Ammon's horn (tissue), 1 donor: ENCODE data around the gene DEDD.

Experiments
- DNase-seq: peaks from one replicate; pipeline ENCODE4 v3.0.0-alpha.2; 2016; ENCODE audit warnings: low spot score

Gene DEDD

GRCh38 chr1:161132410-161133219 is at the start of gene DEDD:
Gene DEDD, minus strand, starts transcription at chr1:161132667. Its CDS starts 8,205 bp downstream, at chr1:161124462.
- peak; percentile 98 for DNase-seq

- DNase-seq = no peak
These were observed 49.7 kb upstream of the DEDD start for GRCh38 chr1:161182214-161182613.

- DNase-seq = no peak
These were observed 48.2 kb upstream of the DEDD start for GRCh38 chr1:161180639-161181038.

GRCh38 chr1:161179698-161180097 is 47.2 kb upstream of the DEDD start:
- no peak for DNase-seq

GRCh38 chr1:161177936-161178244 is 45.4 kb upstream of the DEDD start:
- no peak for DNase-seq

GRCh38 chr1:161177112-161177935 is 44.9 kb upstream of the DEDD start, which contains the start of gene B4GALT3:
Gene B4GALT3, minus strand, starts transcription at chr1:161177507. Its CDS starts 1,447 bp downstream, at chr1:161176060.
- DNase-seq = peak; percentile 90

GRCh38 chr1:161176468-161177111 is 44.1 kb upstream of the DEDD start:
- DNase-seq = no peak

GRCh38 chr1:161175771-161176453 is 43.4 kb upstream of the DEDD start:
- DNase-seq = no peak

GRCh38 chr1:161174911-161175310 is 42.4 kb upstream of the DEDD start:
- no peak for DNase-seq

GRCh38 chr1:161173711-161174110 is 41.2 kb upstream of the DEDD start:
- DNase-seq = no peak

- DNase-seq = no peak
These were observed 40.4 kb upstream of the DEDD start for GRCh38 chr1:161172776-161173376.

GRCh38 chr1:161172349-161172748 is 39.9 kb upstream of the DEDD start:
- no peak for DNase-seq

GRCh38 chr1:161171696-161172095 is 39.2 kb upstream of the DEDD start:
- DNase-seq = no peak

GRCh38 chr1:161171191-161171590 is 38.7 kb upstream of the DEDD start:
- no peak for DNase-seq

- DNase-seq = no peak
These were observed 36.4 kb upstream of the DEDD start for GRCh38 chr1:161168906-161169305.

GRCh38 chr1:161166669-161167548 is 34.4 kb upstream of the DEDD start:
- no peak for DNase-seq

GRCh38 chr1:161165742-161166668 is 33.5 kb upstream of the DEDD start, which contains the start of gene PPOX:
Gene PPOX, plus strand, starts transcription at chr1:161166426. Its CDS starts 422 bp downstream, at chr1:161166848.
- peak; percentile 99 for DNase-seq

GRCh38 chr1:161164901-161165610 is 32.6 kb upstream of the DEDD start:
- no peak for DNase-seq

- DNase-seq = no peak
These were observed 31.3 kb upstream of the DEDD start for GRCh38 chr1:161163793-161164192.
